HG02973 (cell line): Measurements from ENCODE around the gene DAGLA.
"Not testable (repeated sequence)": the region's sequence is repeated elsewhere in the genome, so short reads cannot be mapped to it uniquely, and the experiment has no call there.

ENCODE experiments used
- ATAC-seq: cut with Tn5 transposase; IDR thresholded peaks from one replicate; pipeline ENCODE4 v1.9.1; 2021; ENCODE audit warnings: moderate library complexity; ENCODE audit not compliant: unreplicated experiment

Gene DAGLA

DNA sequence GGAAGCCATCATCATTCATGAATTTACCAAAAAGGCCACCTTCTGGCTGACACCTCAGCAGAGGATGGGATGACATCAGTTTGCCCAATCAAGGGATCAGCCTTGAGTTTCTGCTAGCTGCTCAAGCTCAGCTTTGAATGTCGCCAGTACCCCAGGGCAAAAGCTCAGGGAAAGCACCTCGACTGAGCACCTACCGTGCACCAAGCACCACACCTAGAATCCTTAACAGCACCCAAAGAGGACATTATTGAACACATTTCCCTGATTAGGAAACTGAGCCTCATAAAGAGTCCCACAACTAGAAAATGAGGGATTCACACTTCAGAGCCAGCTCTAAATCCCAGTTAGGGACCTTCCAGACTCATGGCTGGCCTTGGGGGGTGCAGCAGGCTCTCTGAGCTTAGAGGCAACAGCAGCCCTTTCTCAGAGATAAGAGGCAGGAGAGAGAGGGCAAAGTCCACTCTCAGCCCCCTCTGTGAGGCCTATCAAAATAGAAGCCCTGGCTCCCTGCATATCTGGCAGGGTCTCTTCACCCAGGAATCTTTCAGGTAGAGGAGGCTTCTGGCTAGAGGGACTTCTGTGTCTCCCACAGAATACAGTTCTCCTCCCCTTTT, 13.4 kb upstream of the DAGLA start:
- ATAC-seq = no peak

- ATAC-seq = no peak
These were observed 12.4 kb upstream of the DAGLA start for GRCh38 chr11:61667684-61668305.

- ATAC-seq = no peak
These were observed 10.8 kb upstream of the DAGLA start for GRCh38 chr11:61669417-61669816.

DNA sequence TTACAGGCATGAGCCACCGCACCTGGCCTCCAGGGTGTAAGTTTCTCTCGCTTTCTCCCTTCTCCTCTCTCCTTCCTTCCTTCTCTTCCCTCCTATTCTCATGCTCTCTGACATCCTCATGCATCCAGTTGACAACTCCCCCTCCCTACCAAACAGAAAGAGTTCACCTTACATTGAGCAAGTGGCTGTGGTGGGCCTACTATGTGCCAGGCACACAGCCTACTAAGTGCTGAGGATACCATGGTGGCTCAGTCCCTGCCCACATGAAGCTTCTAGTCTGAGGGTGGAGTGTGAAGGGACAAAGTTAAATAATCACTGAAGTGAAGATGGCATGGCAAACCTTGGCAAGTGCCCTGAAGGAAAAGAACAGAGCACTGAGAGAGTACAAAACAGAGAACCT, 9.6 kb upstream of the DAGLA start:
- ATAC-seq = no peak

GRCh38 chr11:61671527-61671926, 8.7 kb upstream of the DAGLA start:
- no peak for ATAC-seq

DNA sequence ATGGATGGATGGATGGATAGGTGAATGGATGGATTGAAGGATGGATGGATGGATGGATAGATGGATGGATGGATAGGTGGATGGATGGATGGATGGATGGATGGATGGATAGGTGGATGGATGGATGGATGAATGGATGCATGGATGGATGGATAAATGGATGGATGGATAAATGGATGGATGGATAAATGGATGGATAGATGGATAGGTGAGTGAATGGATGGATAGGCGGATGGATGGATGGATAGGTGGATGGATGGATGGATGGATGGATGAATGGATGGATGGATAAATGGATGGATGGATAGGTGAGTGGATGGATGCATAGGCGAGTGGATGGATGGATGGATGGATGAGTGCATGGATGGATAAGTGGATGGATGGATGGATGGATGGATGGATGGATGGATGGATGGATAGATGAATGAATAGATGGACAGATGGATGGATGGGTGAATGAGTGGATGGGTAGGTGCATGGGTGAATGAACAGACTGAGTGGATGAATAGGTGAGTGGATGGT, 6.2 kb upstream of the DAGLA start:
- ATAC-seq = not testable (repeated sequence)

DNA sequence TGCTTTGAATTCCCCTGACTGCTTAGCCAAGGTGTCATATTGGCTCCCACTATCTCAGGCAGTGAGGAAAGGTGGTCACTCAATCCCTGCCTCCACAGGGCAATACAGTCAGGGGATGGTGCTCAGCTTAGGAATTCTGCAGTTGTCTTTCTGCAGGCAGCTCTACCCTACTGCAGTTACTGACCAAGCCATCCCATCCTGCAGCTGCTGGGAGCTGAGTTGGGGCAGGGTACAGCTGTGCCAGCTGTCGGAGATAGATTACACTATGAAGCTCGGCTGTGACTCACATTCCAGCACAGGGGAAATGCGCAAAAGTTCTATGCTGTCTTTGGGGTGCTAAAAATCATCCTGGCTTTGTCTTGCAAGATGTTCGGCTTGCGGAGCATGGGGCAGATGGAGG, 4.4 kb upstream of the DAGLA start:
- no peak for ATAC-seq

- ATAC-seq = no peak
These were observed 895 bp upstream of the DAGLA start for GRCh38 chr11:61679296-61679695.

DNA sequence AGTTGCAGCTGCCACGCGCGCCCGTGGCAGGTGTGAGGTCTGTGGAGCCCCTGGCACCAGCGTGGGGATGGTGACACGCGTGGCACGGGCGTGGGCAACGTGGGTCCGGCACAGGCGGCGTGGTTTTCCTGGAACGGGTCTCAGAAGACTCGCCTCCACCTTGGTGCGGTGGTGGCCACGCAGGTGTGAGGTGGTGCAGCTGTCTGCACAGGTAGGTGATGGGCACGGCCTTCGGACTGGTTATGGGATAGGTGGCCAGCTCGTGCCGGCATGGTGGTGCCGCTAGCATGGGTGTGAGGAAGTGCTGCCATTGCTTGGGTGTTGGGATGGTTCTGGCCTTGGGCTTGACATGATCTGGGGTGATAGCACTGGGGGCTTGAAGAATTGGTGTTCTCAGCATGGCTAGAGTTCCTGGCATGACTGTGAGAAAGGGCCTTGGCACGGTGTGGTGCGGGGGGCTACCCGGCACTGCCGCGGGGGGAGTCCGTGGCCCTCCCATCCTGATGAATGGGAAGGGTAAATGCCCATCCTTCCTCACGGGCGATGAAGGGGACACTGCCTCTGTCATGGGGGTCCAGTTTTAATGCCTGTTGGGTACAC, 531 bp downstream of the DAGLA start:
- no peak for ATAC-seq

DNA sequence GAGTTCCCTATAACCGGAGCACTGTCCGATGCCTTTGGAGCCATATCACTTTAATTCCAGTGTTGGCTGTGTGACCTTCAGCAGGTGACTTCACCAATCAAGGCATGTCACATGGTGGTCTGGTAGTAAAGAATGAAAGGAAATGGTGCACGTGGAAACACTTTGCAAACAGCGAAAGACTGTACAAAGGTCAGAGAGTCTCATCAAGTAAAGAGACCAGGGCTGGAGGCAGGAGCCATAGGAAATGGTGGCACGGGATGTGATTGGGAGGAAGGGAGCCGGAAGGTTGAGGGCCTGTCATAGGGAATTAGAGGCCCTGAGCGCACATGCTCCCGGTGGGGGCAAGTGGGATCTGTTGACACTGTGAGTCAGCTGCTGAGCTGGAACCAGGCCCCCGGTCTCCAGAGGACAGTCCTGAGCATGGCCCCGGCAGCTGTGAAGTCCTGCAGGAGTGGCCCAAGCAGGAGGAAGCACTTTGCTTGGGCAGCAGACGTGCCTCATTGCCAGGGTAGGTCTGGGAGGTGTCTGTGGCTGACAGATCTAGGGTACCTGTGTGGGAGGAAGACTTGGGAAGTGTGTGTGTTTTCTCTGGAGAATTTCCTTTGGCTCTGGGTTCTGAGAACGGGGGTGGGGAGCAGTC, 2.0 kb downstream of the DAGLA start:
- no peak for ATAC-seq

- ATAC-seq = no peak
These were observed 2.9 kb downstream of the DAGLA start for GRCh38 chr11:61682906-61683675.

DNA sequence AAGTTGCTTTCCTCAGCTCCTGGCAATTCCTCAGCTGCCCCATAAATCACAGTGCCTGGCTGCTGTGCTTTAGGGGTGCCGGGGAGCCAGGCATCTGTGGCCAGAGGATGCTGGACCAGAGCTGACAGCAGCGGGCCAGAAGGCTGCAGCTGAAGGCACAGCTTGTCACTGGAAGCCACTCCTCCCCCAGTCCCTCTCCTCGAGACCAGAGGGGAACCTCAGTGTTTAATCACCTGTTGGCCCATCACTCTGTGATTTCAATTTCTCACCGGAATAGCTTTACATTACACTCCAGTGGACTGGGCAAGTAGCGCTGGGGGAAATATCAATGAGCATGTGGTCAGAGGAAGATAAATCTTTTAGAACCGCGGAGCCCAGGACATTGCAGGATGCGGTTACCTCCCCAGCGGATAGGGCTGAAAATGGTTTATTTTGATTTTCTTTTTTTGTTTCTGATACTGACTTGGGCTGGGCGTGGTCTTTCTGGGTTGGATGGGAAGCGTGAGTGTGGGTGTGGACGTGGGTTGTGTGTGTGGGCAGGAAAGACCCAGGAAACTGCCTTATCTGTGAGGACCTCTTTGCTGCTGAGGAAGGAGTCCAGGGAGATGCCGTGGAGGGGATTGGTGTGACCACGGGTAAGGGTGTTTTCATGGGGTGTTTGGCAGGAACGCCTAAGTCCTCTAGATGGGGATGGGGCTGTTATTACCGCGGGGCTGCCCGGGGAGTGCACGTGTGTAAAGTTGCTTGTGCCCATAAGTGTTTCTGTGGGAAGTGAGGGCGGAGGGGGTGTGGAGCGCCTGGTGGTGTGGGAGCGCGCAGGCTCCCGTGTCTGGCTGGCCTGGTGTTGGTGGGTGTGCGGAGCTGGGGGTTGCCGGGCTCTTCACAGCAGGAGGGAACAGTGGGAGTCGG, 4.0 kb downstream of the DAGLA start:
- no peak for ATAC-seq

- ATAC-seq = no peak
These were observed 4.9 kb downstream of the DAGLA start for GRCh38 chr11:61684870-61685616.

GRCh38 chr11:61685617-61685967, 5.4 kb downstream of the DAGLA start:
- no peak for ATAC-seq

GRCh38 chr11:61686066-61686465, 5.9 kb downstream of the DAGLA start:
- no peak for ATAC-seq

GRCh38 chr11:61686469-61686868, 6.3 kb downstream of the DAGLA start:
- no peak for ATAC-seq

DNA sequence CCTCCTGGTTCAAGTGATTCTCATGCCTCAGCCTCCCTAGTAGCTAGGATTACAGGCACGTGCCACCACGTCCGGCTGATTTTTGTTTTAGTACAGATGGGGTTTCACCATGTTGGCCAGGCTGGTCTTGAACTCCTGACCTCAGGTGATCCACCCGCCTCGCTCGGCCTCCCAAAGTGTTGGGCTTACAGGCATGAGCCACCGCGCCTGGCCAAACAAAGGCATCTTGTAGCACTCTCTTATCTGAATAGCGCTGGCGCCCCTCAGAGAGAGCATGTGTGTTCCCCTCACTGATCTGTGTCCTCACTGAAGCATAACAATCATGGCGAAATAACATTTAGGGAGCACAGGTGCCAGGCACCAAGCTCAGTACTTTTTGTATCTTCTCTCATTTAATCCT, 7.2 kb downstream of the DAGLA start:
- ATAC-seq = no peak

GRCh38 chr11:61688365-61689163, 8.4 kb downstream of the DAGLA start:
- no peak for ATAC-seq

- no peak for ATAC-seq
These were observed 8.9 kb downstream of the DAGLA start for GRCh38 chr11:61689164-61689496.
